ENCODE data around the gene AUNIP.

The AUNIP gene

DNA sequence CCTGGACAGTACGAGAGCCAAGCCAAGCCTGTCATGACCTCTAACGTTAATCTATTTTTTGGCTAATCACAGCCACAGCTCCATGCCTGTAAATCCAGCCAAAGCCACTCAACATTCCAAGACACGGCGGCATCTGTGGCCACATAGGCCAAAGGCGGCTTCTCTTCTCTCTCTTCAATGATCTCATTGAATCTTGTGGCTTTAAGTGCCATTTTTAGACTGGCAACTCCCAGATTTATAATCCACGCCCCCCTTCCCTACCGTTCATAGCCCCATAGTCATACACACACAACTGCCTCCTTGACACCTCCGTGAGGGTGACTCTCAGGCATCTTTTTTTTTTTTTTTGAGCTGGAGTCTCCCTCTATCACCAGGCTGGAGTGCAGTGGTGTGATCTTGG is 64.9 kb downstream of the AUNIP start:
- DNase-seq (ENCODE audit: low read depth in 2 of 2) = no peak

DNA sequence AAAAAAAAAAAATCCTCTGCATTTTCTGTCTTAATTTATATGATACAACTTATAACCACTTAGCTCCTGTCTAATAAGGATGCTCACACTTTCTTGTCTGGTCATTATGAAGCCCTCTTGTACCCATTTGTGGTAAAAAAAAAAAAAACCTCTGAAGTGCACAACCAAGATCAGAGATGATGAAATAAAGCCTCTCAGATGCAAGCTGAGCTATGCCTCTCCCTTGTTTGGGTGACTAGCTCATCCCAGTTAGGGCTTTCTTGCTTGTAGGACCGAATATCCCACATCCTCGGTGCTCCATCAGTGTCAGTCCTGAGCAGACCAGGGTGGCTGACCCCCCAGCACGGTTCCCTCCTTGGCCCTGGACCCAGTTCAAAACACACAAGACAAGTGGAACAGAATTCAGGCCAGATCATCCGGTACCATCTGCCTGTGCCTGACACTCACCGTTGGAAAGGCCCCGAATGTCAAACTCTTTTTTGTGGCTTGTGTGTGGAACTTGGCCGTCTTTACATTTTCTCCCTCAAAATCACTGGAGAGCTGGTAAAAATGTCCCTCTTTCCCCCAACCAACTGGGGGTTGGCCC is 65.6 kb downstream of the AUNIP start:
- DNase-seq (ENCODE audit: low read depth in 2 of 2) = no peak

DNA sequence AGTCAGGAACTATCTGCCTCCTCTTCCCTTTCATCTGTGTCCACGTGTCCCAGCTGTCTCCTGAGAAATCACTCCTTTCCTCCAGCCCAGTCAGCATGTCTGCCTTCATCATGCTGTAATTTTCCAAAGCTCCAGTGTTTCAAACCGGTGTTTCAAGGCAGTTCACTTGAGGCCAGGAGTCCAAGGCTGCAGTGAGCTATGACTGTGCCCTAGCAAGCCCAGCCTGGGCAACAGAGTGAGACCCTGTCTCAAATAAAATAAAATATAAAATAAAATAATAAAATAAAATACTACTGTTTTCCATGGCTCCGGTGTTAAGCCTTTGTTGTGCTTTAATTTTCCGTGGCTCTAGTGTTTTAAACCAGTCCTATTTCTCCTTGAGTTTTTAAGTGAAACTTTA is 67.1 kb downstream of the AUNIP start:
- no peak for DNase-seq (ENCODE audit: low read depth in 2 of 2)

DNA sequence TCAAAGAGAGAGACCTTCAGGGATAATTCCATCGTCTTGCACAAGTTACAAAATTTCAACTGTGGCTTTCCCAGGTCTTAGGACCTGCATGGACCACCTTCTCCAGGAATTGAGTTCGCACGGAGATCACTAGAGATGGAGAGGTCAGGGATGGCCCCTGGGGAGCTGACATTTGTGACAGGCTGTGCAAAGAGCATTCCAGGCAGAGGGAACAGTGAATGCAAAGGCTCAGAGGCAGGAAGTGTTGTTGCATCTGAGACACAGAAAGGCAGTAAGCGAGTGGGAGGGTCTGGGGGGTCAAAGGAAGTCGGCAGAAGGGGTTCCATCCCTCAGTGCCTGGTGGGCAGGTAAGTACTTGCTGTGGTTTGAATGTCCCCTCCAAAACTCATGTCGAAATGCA is 68.8 kb downstream of the AUNIP start:
- no peak for DNase-seq (ENCODE audit: low read depth in 2 of 2)

DNA sequence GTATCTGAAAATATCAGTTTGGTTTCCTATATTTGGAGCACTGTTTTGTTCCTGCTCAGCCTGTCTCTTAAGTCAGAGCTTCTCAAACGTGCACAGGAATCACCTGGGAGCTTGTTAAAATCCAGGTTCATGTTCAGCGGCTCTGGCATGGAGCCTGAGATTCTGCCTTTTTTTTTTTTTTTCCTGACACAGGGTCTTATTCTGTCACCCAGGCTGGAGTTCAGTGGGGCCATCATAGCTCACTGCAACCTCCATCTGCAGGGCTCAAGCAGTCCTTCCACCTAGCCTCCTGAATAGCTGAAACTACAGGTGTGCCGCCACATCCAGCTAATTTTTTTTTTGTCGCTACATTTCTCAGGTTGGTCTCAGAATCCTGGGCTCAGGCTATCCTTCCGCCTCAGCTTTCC is 71.5 kb downstream of the AUNIP start:
- DNase-seq (ENCODE audit: low read depth in 2 of 2) = no peak

DNA sequence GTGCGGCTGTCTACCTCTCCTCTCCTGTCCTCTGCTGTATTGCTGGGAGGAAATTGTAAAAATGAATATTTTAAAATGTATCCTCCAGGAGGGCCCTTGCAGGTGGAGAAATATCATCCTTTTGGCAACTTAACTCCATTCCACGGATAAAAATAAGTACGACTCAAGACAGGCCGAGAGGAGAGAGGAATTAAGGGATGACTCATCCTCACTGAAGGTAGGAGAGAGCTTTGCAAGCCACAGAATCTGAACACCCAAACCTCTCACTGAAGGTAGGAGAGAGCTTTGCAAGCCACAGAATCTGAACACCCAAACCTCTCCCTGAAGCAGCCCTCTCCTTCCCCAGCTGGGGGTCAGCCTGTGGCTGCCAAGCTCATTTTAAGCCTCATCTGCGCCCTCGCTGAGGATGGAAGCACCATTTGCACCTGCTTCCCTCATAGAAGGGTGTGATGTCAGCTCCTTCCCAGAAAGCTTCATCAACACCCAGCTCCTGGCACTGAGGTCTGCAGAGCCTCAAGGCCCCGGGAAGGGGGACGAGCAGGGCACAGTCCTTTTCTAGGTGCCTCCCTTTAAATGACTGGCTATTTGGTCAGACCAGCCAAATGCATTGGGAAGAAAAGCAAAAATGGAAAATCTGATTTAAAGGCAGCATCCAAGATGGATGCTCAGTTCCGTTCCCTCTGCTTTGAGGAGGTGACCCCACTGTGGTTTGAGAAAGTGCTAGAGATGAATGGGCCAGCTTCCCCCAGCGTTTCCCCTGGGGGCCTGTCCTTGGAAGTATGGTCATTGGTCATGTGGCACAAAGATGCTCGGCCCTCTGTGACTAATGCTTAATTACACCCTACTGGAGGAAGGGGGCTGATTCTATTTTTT is 72.1 kb downstream of the AUNIP start:
- no peak for DNase-seq (ENCODE audit: low read depth in 2 of 2)

DNA sequence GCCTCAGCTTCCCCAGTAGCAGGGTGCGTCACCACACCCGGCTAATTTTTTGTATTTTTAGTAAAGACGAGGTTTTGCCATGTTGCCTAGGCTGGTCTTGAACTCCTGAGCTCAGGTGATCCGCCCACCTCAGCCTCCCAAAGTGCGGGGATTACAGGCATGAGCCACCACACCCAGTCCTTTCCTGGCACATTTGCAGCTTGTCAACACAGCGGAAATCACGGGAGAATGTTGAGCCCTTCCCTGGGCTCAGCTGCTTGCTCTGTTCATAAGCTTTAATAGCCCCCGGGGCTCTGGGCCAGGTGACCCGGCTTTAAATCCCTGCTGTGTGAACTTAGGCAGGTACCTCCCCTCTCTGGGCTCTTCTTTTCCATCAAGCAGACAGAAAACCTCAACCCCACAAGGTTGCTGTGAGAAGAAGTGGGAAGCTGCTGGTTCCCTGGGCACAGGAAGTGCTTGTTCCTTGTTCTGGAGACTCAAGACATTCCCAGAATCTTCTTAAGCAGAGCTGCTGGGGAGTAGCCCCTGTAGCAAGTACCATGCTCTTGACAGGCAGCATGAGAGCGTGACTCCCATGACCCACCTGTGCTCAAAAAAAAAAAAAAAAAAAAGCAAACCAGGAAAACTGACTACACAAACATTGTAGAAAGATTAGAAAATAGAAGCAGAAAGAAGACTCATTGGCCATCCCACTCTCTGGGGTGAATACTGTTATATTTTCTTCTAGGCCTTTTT is 73.8 kb downstream of the AUNIP start:
- DNase-seq (ENCODE audit: low read depth in 2 of 2) = no peak

DNA sequence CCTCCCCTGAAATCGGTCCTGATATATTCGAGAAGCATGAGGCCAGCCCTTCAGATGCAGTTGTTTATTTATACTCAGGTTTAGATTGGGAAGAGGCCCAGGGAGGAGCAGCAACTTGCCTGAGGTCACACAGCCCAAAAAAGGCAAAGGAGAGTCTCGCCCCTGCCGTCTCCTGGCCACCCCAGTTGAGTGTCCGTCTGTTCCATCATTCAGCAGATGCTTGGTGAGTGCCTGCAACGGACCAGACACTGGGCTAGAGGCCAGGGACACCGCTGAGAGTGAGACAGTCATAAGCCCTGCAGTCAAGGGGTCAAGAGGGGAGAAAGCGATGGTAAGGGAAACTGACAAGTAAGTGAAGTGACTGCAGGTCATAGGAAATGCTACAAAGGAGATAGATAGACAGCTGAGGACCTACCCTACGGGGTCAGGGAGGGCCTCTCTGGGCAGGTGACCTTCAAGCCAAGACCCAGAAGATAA is 74.6 kb downstream of the AUNIP start:
- no peak for DNase-seq (ENCODE audit: low read depth in 2 of 2)

Measured in stimulated activated CD4-positive, alpha-beta T cell treated with anti-CD3 and anti-CD28 coated beads, Interleukin-12 subunit alpha, Interleukin-12 subunit beta, amount 100 ng/mL, for 24 hours (primary cell).